Testis (tissue), 3 donors: Measurements from ENCODE around the gene RUNX3. TPM values are rescaled to one million over a fixed set of nuclear protein-coding genes. Genes with fewer than 3 reads are reported as not detected.

Experiments used
- DNase-seq: peaks from one replicate; pipeline ENCODE4 v3.0.0-alpha.2; 2019
- H3K27ac ChIP-seq, 2 donors: fragments of 200-600 bp; sonication (generic); one replicate each; pipeline ENCODE4 v1.5.1; 2019
- H3K27me3 ChIP-seq: fragments of 200-600 bp; sonication (generic); one replicate; pipeline ENCODE4 v1.5.1; 2019
- H3K36me3 ChIP-seq: fragments of 200-600 bp; sonication (generic); one replicate; pipeline ENCODE4 v1.5.1; 2017; ENCODE audit warnings: low read depth; ENCODE audit errors: missing control alignments
- H3K4me1 ChIP-seq: fragments of 200-600 bp; sonication (generic); one replicate; pipeline ENCODE4 v1.5.1; 2019
- H3K4me3 ChIP-seq, 2 donors: fragments of 200-600 bp; sonication (generic); one replicate each; pipeline ENCODE4 v1.5.1; 2017 to 2019
- H3K9me3 ChIP-seq: fragments of 200-600 bp; sonication (generic); one replicate; pipeline ENCODE4 v1.5.1; 2017
- CTCF ChIP-seq, 3 experiments: fragments of 450-650 bp in 2 of 3; fragments of 200-600 bp in 1 of 3; sonication (generic) in 1 of 3; IDR thresholded peaks; one replicate each; pipeline ENCODE4 v1.5.1; 2016 to 2019; ENCODE audit warnings: antibody characterized with exemption in 3 of 3, mild to moderate bottlenecking in 2 of 3, moderate library complexity in 1 of 3
- POLR2A ChIP-seq: fragments of 450-650 bp; IDR thresholded peaks from one replicate; pipeline ENCODE4 v1.6.1; 2017; ENCODE audit warnings: antibody characterized with exemption, mild to moderate bottlenecking, moderate library complexity
- WGBS, 2 donors: methylation state at CpG; one replicate each; pipeline ENCODE4 v1.1.5; 2018; 5-methylcytosine and 5-hydroxymethylcytosine counted together
- intact Hi-C: fragments of 100-400 bp; cut with DNase I; formaldehyde crosslinking; loops from one replicate; pipeline ENCODE4 v1.15.1; 2023; ENCODE audit warnings: low total_unique reads
- polyA plus RNA-seq: library from polyadenylated mRNA; stranded (reverse); fragments of 350-450 nt; fragmentation: Illumina TruSeq; extraction: RNeasy Lipid Tissue Mini Kit (QIAGEN cat#74804); gene quantifications from one replicate; pipeline ENCODE4 v1.2.3, GENCODE V29; 2014; ENCODE audit warnings: low read depth, low replicate concordance; ENCODE audit not compliant: insufficient read depth
- total RNA-seq, 2 donors: library from RNA; depleted of rRNA; stranded (reverse); fragments of >200 nt; gene quantifications; one replicate each; pipeline ENCODE4 v1.2.3, GENCODE V29; 2016

The RUNX3 gene
- total and polyA plus RNA-seq, 3 donors from 2014 or later = 5.1 to 6.4 (median 5.7) TPM

- TF ChIP-seq POLR2A (no peak), CTCF (IDR thresholded peaks at IDR 0.05) (no peak)
- WGBS, 2 donors = 79 to 83% methylated on average over 10 to 12 of the region's 12 CpGs
Observed at GRCh38 chr1:24900985-24901781, 28.9 kb downstream of the RUNX3 start.

GRCh38 chr1:24900486-24900849 lies 29.6 kb downstream of the RUNX3 start:
- TF ChIP-seq CTCF (IDR thresholded peaks at IDR 0.05) (no peak), POLR2A (no peak)
- Histone ChIP-seq H3K36me3 (no peaks in the 10 kb centered on the region), H3K27ac (no peak overlapping the region), H3K4me1 (no peaks in the 10 kb centered on the region), H3K4me3 (no peak overlapping the region), H3K9me3 (no peaks in the 10 kb centered on the region), H3K27me3 (no peaks in the 10 kb centered on the region)
- intact Hi-C loops = no loop called here
- no peak for DNase-seq
- 81 to 82% methylated on average over 9 of the region's 9 CpGs for WGBS, 2 donors

More at GRCh38 chr1:24900985-24901781, 28.9 kb downstream of the RUNX3 start:
- Histone ChIP-seq H3K27me3 (no peaks in the 10 kb centered on the region), H3K27ac (no peak overlapping the region), H3K4me1 (no peaks in the 10 kb centered on the region), H3K4me3 (no peak overlapping the region), H3K9me3 (no peaks in the 10 kb centered on the region), H3K36me3 (no peaks in the 10 kb centered on the region)
- no peak for DNase-seq
- intact Hi-C loops = no loop called here

GRCh38 chr1:24899581-24900485 lies 30.2 kb downstream of the RUNX3 start:
- no peak overlapping the region for H3K27ac ChIP-seq
- no peaks in the 10 kb centered on the region for H3K36me3 ChIP-seq
- WGBS, 2 donors = 78 to 86% methylated on average over 13 to 14 of the region's 14 CpGs
- intact Hi-C loops = no loop called here
- TF ChIP-seq CTCF (IDR thresholded peaks at IDR 0.05) (no peak), POLR2A (no peak)
- DNase-seq = no peak
- no peak overlapping the region for H3K4me3 ChIP-seq
- no peaks in the 10 kb centered on the region for H3K4me1 ChIP-seq
- H3K27me3 ChIP-seq = no peaks in the 10 kb centered on the region
- H3K9me3 ChIP-seq = no peaks in the 10 kb centered on the region

GRCh38 chr1:24898909-24899439 lies 31.1 kb downstream of the RUNX3 start:
- H3K27ac ChIP-seq = no peak overlapping the region
- no peaks in the 10 kb centered on the region for H3K27me3 ChIP-seq
- DNase-seq = no peak
- intact Hi-C loops = no loop called here
- no peaks in the 10 kb centered on the region for H3K36me3 ChIP-seq
- H3K4me3 ChIP-seq = no peak overlapping the region
- WGBS, 2 donors = 84 to 90% methylated on average over 7 to 8 of the region's 8 CpGs
- no peaks in the 10 kb centered on the region for H3K9me3 ChIP-seq
- H3K4me1 ChIP-seq = no peaks in the 10 kb centered on the region
- no peak for TF ChIP-seq CTCF (IDR thresholded peaks at IDR 0.05)
- no peak for TF ChIP-seq POLR2A
